Spleen (tissue), 7 donors: ENCODE data around the gene HTATSF1.

Experiments used
- CTCF ChIP-seq, 11 experiments: fragments of 200-600 bp in 7 of 11; fragments of 450-650 bp in 4 of 11; sonication (generic) in 4 of 11; IDR thresholded peaks in 8 of 11; conservative IDR thresholded peaks in 3 of 11; 1 replicate in 7 of 11; 2 replicates in 4 of 11; pipeline versions ENCODE4 v1.4.0 to v1.8.0; 2016 to 2021; ENCODE audit warnings: antibody characterized with exemption in 11 of 11, inconsistent platforms in 4 of 11, mild to moderate bottlenecking in 1 of 11
- POLR2A ChIP-seq, 3 donors: fragments of 450-650 bp; IDR thresholded peaks; one replicate each; pipeline ENCODE4 v1.5.1; 2017; ENCODE audit warnings: antibody characterized with exemption in 3 of 3, mild to moderate bottlenecking in 1 of 3
- donor health status: DM: no; HTN: no; CAD: no; lungs with moderate emphysema.
- donor health status: DM: no; HTN: no; CAD: no.
- donor health status: DM: no; HTN: no; CAD: no.

GRCh38 chrX:136476501-136476900, 20.9 kb upstream of the HTATSF1 start:
- no peak for TF ChIP-seq CTCF (IDR thresholded peaks at IDR 0.05 in 8 of 11, conservative IDR thresholded peaks at IDR 0.05 in 3 of 11)
- no peak for TF ChIP-seq POLR2A (IDR thresholded peaks at IDR 0.05)
